ENCODE data around the gene MRPS33.

The MRPS33 gene

DNA sequence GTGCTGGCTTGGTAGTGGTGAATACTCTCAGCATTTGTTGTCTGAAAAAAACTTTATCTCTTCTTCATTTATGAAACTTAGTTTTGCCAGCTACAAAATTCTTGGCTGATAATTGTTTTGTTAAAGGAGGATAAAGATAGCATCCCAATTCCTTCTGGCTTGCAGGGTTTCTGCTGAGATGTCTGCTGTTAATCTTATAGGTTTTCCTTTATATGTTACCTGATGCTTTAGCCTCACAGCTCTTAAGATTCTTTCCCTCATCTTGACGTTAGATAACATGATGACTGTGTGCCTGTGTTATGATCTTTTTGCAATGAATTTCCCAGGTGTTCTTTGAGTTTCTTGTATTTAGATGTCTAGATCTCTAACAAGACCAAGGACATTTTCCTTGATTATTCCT lies 9.9 kb upstream of the MRPS33 start:
- no peak for DNase-seq (ENCODE audit: low read depth)
- no peak overlapping the region for H3K4me3 ChIP-seq (ENCODE audit: control insufficient read depth, low read depth, low read length)
- TF ChIP-seq CTCF (conservative IDR thresholded peaks at IDR 0.05; ENCODE audit: control insufficient read depth, insufficient read depth, low read depth, low read length): no peak

DNA sequence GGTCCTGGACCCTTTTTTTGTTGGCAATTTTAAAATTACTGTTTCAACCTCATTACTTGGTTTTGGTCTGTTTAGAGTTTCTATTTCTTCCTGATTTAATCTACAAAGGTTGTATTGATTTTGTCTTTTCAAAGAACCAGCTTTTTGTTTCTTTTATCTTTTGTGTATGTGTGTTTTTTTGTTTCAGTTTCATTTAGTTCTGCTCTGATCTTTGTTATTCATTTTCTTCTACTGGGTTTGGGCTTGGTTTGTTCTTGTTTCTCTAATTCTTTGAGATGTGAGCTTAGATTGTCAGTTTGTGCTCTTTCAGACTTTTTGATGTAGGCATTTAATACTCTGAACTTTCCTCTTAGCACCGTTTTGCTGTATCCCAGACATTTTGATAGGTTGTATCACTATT lies 8.5 kb upstream of the MRPS33 start:
- H3K4me3 ChIP-seq (ENCODE audit: control insufficient read depth, low read depth, low read length): no peak overlapping the region
- TF ChIP-seq CTCF (conservative IDR thresholded peaks at IDR 0.05; ENCODE audit: control insufficient read depth, insufficient read depth, low read depth, low read length): no peak
- no peak for DNase-seq (ENCODE audit: low read depth)

GRCh38 chr7:141017555-141017954 lies 2.8 kb upstream of the MRPS33 start:
- DNase-seq (ENCODE audit: low read depth): no peak
- no peak overlapping the region for H3K4me3 ChIP-seq (ENCODE audit: control insufficient read depth, low read depth, low read length)
- no peak for TF ChIP-seq CTCF (conservative IDR thresholded peaks at IDR 0.05; ENCODE audit: control insufficient read depth, insufficient read depth, low read depth, low read length)

GRCh38 chr7:141016349-141016748 lies 1.6 kb upstream of the MRPS33 start:
- no peak for TF ChIP-seq CTCF (conservative IDR thresholded peaks at IDR 0.05; ENCODE audit: control insufficient read depth, insufficient read depth, low read depth, low read length)
- H3K4me3 ChIP-seq (ENCODE audit: control insufficient read depth, low read depth, low read length): no peak overlapping the region

DNA sequence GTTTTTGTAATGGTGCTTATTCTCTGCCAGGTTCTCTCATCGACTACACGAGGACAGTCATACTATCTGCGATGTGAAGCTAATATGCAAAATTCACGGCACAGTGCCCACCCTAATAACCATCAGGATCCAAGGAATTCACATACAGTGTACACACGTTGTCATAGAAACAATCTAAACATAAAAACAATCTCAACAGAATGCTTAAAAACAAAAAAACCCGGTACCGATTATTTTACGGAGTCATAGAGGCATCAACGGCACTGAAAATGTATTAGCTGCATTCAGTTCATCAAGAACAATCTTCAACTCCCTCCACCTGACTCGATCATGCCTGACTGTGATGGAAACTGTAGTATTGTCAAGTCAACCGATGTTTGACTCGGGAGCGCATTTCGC lies 628 bp downstream of the MRPS33 start:
- peak overlapping the region; percentile 87 for H3K4me3 ChIP-seq (ENCODE audit: control insufficient read depth, low read depth, low read length)
- TF ChIP-seq CTCF (conservative IDR thresholded peaks at IDR 0.05; ENCODE audit: control insufficient read depth, insufficient read depth, low read depth, low read length): no peak
- peak; percentile 26 for DNase-seq (ENCODE audit: low read depth)

More at GRCh38 chr7:141016349-141016748, 1.6 kb upstream of the MRPS33 start:
- DNase-seq (ENCODE audit: low read depth): no peak

DNA sequence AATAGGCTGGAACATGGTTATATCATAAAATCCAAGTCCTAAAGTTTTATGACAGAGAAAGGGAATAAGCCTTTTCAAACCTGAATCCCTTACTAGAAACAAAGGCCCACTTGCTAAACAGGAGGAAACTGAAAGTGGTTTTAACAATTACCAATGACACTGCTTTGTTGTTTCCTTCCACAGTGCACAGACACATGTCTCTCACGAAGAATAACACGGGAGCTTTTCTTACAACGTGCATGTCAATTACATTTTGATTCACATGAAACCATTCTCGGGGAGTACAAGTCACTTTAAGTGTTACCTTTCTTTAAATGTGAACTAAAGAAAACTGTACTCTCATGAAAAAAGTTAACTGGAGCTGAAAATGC lies 1.4 kb downstream of the MRPS33 start:
- no peak overlapping the region for H3K4me3 ChIP-seq (ENCODE audit: control insufficient read depth, low read depth, low read length)
- DNase-seq (ENCODE audit: low read depth): no peak
- TF ChIP-seq CTCF (conservative IDR thresholded peaks at IDR 0.05; ENCODE audit: control insufficient read depth, insufficient read depth, low read depth, low read length): no peak

GRCh38 chr7:141012696-141013344 lies 1.9 kb downstream of the MRPS33 start:
- H3K4me3 ChIP-seq (ENCODE audit: control insufficient read depth, low read depth, low read length): no peak overlapping the region
- DNase-seq (ENCODE audit: low read depth): peak; percentile 48
- no peak for TF ChIP-seq CTCF (conservative IDR thresholded peaks at IDR 0.05; ENCODE audit: control insufficient read depth, insufficient read depth, low read depth, low read length)

All from fibroblast of mammary gland (primary cell).